Measurements from ENCODE around the gene IL10.

The IL10 gene

GRCh38 chr1:206761159-206761768 lies 11.0 kb downstream of the IL10 start:
- DNase-seq = no peak

- DNase-seq = no peak
Measured at GRCh38 chr1:206760590-206760989, 11.7 kb downstream of the IL10 start.

- DNase-seq = no peak
Measured at GRCh38 chr1:206757524-206758266, 14.6 kb downstream of the IL10 start.

- DNase-seq = no peak
Measured at GRCh38 chr1:206754011-206754410, 18.3 kb downstream of the IL10 start.

GRCh38 chr1:206753141-206753540 lies 19.2 kb downstream of the IL10 start:
- no peak for DNase-seq

- DNase-seq = no peak
Measured at GRCh38 chr1:206752481-206752880, 19.8 kb downstream of the IL10 start.

- no peak for DNase-seq
Measured at GRCh38 chr1:206751891-206752290, 20.4 kb downstream of the IL10 start.

GRCh38 chr1:206748348-206749030 lies 23.8 kb downstream of the IL10 start:
- DNase-seq = no peak

GRCh38 chr1:206745301-206745700 lies 27.0 kb downstream of the IL10 start:
- DNase-seq = no peak

GRCh38 chr1:206744683-206745082 lies 27.6 kb downstream of the IL10 start:
- DNase-seq = no peak

- DNase-seq = peak; percentile 78
Measured at GRCh38 chr1:206742719-206743383, 29.4 kb downstream of the IL10 start.

- DNase-seq = peak; percentile 52
Measured at GRCh38 chr1:206741142-206741701, 31.1 kb downstream of the IL10 start.

GRCh38 chr1:206739411-206740076 lies 32.8 kb downstream of the IL10 start:
- peak; percentile 74 for DNase-seq

- DNase-seq = no peak
Measured at GRCh38 chr1:206738370-206739366, 33.6 kb downstream of the IL10 start.

- DNase-seq = no peak
Measured at GRCh38 chr1:206737729-206738201, 34.5 kb downstream of the IL10 start.

GRCh38 chr1:206736878-206737728 lies 35.2 kb downstream of the IL10 start:
- no peak for DNase-seq

GRCh38 chr1:206735553-206736031 lies 36.7 kb downstream of the IL10 start:
- DNase-seq = no peak

- DNase-seq = peak; percentile 91
Measured at GRCh38 chr1:206734499-206735142, 37.7 kb downstream of the IL10 start.

GRCh38 chr1:206732992-206733391 lies 39.3 kb downstream of the IL10 start:
- DNase-seq = no peak

Measured in activated CD8-positive, alpha-beta memory T cell treated with anti-CD3 and anti-CD28 coated beads, Interleukin-2, amount 50 U/mL, for 48 hours (primary cell).